GM23338 (cell line): ENCODE results near the gene ICOS. TPM values are rescaled to one million over a fixed set of nuclear protein-coding genes. Genes with fewer than 3 reads are reported as not detected.

ENCODE experiments used
- ATAC-seq: fragments of 200-7000 bp; cut with Tn5 transposase; 3 replicates; pipeline ENCODE4 v1.9.1; 2020
- DNase-seq: peaks from one replicate; pipeline ENCODE4 v3.0.0-alpha.2; 2015; ENCODE audit warnings: low spot score
- H2AFZ ChIP-seq: fragments of 200-600 bp; sonication (generic); 2 replicates; pipeline ENCODE4 v1.8.0; 2016; ENCODE audit warnings: antibody characterized with exemption, mild to moderate bottlenecking, moderate library complexity
- H3F3A ChIP-seq: fragments of 200-600 bp; sonication (generic); replicated peaks from 2 replicates; pipeline ENCODE4 v1.8.0; 2017; ENCODE audit warnings: antibody characterized with exemption, mixed run types, low read depth
- H3K27ac ChIP-seq: fragments of 200-600 bp; sonication (generic); 2 replicates; pipeline ENCODE4 v1.6.1; 2016; ENCODE audit warnings: low read depth
- H3K27me3 ChIP-seq: fragments of 200-600 bp; sonication (generic); 2 replicates; pipeline ENCODE4 v1.8.0; 2016; ENCODE audit warnings: mild to moderate bottlenecking, mixed run types, moderate library complexity; ENCODE audit not compliant: insufficient read depth
- H3K36me3 ChIP-seq: fragments of 200-600 bp; sonication (generic); 2 replicates; pipeline ENCODE4 v1.8.0; 2016; ENCODE audit warnings: mild to moderate bottlenecking; ENCODE audit not compliant: insufficient read depth
- H3K4me1 ChIP-seq: fragments of 200-600 bp; sonication (generic); 2 replicates; pipeline ENCODE4 v1.8.0; 2016; ENCODE audit warnings: mild to moderate bottlenecking, moderate library complexity; ENCODE audit not compliant: insufficient read depth
- H3K4me2 ChIP-seq: fragments of 200-600 bp; sonication (generic); 2 replicates; pipeline ENCODE4 v1.7.1; 2017; ENCODE audit warnings: mixed run types
- H3K4me3 ChIP-seq: fragments of 200-600 bp; sonication (generic); 2 replicates; pipeline ENCODE4 v1.6.1; 2016; ENCODE audit warnings: mixed run types
- H3K79me2 ChIP-seq: fragments of 200-600 bp; sonication (generic); replicated peaks from 2 replicates; pipeline ENCODE4 v1.8.0; 2017; ENCODE audit warnings: mild to moderate bottlenecking; ENCODE audit not compliant: insufficient read depth
- H3K9me2 ChIP-seq: fragments of 200-600 bp; sonication (generic); 2 replicates; pipeline ENCODE4 v1.8.0; 2017; ENCODE audit not compliant: insufficient read depth
- H4K20me1 ChIP-seq: fragments of 200-600 bp; sonication (generic); replicated peaks from 2 replicates; pipeline ENCODE4 v1.8.0; 2017; ENCODE audit warnings: mild to moderate bottlenecking; ENCODE audit not compliant: insufficient read depth
- H3K27ac Mint-ChIP-seq: 2 replicates; pipeline ENCODE4 v1.8.0; 2020; ENCODE audit warnings: inconsistent platforms, mild to moderate bottlenecking, moderate library complexity, mixed read lengths
- H3K27me3 Mint-ChIP-seq: 3 replicates; pipeline ENCODE4 v1.8.0; 2022; ENCODE audit warnings: low read depth, mild to moderate bottlenecking, moderate library complexity, mixed read lengths, inconsistent platforms; ENCODE audit not compliant: insufficient read depth, poor library complexity
- H3K36me3 Mint-ChIP-seq: 3 replicates; pipeline ENCODE4 v1.8.0; 2021; ENCODE audit warnings: low read depth, mild to moderate bottlenecking, inconsistent platforms, moderate library complexity, mixed read lengths
- H3K4me1 Mint-ChIP-seq: 3 replicates; pipeline ENCODE4 v1.8.0; 2020; ENCODE audit warnings: mild to moderate bottlenecking, inconsistent platforms, mixed read lengths
- H3K4me3 Mint-ChIP-seq: 3 replicates; pipeline ENCODE4 v1.8.0; 2021; ENCODE audit warnings: moderate library complexity, mild to moderate bottlenecking, inconsistent platforms, mixed read lengths
- H3K9me3 Mint-ChIP-seq: 3 replicates; pipeline ENCODE4 v1.8.0; 2020; ENCODE audit warnings: moderate library complexity, mild to moderate bottlenecking, inconsistent platforms, mixed read lengths
- CREB1 ChIP-seq: fragments of 250-450 bp; sonication (Bioruptor Pico); IDR thresholded peaks from 2 replicates; pipeline ENCODE4 v1.5.0; 2020; ENCODE audit warnings: low read depth, mild to moderate bottlenecking, moderate library complexity
- CTCF ChIP-seq, 2 experiments: fragments of 200-600 bp in 1 of 2; sonication (generic) in 1 of 2; conservative IDR thresholded peaks; 2 replicates each; pipeline versions ENCODE4 v1.5.1 to v1.6.1; 2016 to 2017; ENCODE audit warnings: antibody characterized with exemption in 2 of 2, low read depth in 2 of 2, mild to moderate bottlenecking in 2 of 2, moderate library complexity in 1 of 2
- EZH2 ChIP-seq: fragments of 200-600 bp; sonication (generic); IDR thresholded peaks from one replicate; pipeline ENCODE4 v1.8.0; 2017; ENCODE audit warnings: antibody characterized with exemption, mild to moderate bottlenecking, low read depth; ENCODE audit not compliant: unreplicated experiment
- EZH2phosphoT487 ChIP-seq: fragments of 200-600 bp; sonication (generic); IDR thresholded peaks from one replicate; pipeline ENCODE4 v1.8.1; 2018; ENCODE audit warnings: antibody characterized with exemption; ENCODE audit not compliant: unreplicated experiment
- JUNB ChIP-seq: IDR thresholded peaks from one replicate; pipeline ENCODE4 v1.6.1; 2016; ENCODE audit warnings: antibody characterized with exemption; ENCODE audit not compliant: unreplicated experiment
- NANOG ChIP-seq: IDR thresholded peaks from 2 replicates; pipeline ENCODE4 v1.6.1; 2016; ENCODE audit warnings: antibody characterized with exemption, borderline replicate concordance
- POLR2AphosphoS5 ChIP-seq: IDR thresholded peaks from 2 replicates; pipeline ENCODE4 v1.6.1; 2016; ENCODE audit warnings: antibody characterized with exemption, low read depth
- STAT1 ChIP-seq: IDR thresholded peaks from one replicate; pipeline ENCODE4 v1.6.1; 2016; ENCODE audit warnings: antibody characterized with exemption; ENCODE audit not compliant: unreplicated experiment
- ZNF114 ChIP-seq: fragments of 250-450 bp; sonication (Bioruptor Pico); IDR thresholded peaks from 2 replicates; pipeline ENCODE4 v1.5.0; 2020; ENCODE audit warnings: mild to moderate bottlenecking, moderate library complexity
- ZNF331 ChIP-seq: fragments of 250-450 bp; sonication (Bioruptor Pico); IDR thresholded peaks from 2 replicates; pipeline ENCODE4 v1.5.0; 2020; ENCODE audit warnings: low read depth, mild to moderate bottlenecking, moderate library complexity
- ZNF462 ChIP-seq: fragments of 250-450 bp; sonication (Bioruptor Pico); IDR thresholded peaks from 2 replicates; pipeline ENCODE4 v1.5.0; 2020; ENCODE audit warnings: mild to moderate bottlenecking, moderate library complexity
- polyA plus RNA-seq: library from polyadenylated mRNA; unstranded; fragments of >200 nt; fragmentation: Nextera tagmentation; extraction: Ambion mirVana; gene quantifications from 2 replicates; pipeline ENCODE4 v1.2.1, GENCODE V29; 2016
- total RNA-seq: library from RNA; depleted of rRNA; stranded (reverse); fragments of >200 nt; shearing (Covaris generic); gene quantifications from 2 replicates; pipeline ENCODE4 v1.2.3, GENCODE V29; 2014
- TF ChIP-seq, protein P1 (sequence below): IDR thresholded peaks from one replicate; pipeline ENCODE4 v1.6.1; 2018; ENCODE audit warnings: antibody characterized with exemption; ENCODE audit not compliant: unreplicated experiment
- TF ChIP-seq, protein P2 (sequence below): IDR thresholded peaks from 2 replicates; pipeline ENCODE4 v1.6.1; 2016; ENCODE audit warnings: antibody characterized with exemption

The ICOS gene
- total and polyA plus RNA-seq, 2 experiments from 2014 or later, result not detected

DNA sequence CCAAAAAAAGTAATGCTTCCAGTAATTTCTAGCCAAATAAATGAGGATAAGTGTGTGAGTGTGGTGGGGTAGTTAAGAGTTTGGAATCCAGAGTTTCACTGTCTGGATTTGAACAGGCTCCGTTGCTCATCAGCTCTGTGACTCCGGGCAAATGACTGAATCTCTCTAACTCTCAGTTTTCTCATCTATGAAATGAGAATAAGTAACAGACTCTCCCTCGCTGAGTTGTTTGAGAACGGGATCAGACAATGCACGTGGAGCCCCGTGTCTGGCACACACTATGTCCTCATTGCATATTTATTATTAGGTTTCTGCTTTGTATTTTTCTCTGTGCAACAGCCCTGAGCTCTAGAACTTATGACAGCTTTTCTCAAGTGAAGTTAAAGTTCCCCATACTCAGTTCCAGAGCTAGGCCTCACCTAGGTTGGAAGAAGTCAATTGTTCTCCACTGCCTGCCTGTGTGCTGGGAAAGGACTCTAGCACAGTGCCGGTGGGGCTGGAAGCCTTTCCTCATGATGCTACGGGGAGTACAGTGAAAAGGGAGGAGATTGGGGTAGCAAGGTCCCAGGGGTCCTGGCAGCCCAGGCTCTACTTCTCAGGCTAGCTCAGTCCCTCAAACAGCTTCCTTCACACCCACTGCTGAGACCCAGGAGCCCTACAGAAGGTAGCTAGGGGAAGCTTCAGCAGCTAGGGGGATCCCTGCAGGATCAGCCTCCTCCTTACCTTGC lies 1.7 kb upstream of the ICOS start:
- H3K4me2 ChIP-seq, result no peak overlapping the region
- DNase-seq, result no peak
- H4K20me1 ChIP-seq, result no peaks in the 10 kb centered on the region
- Mint-ChIP-seq H3K4me3 (no peak overlapping the region), H3K36me3 (no peaks in the 10 kb centered on the region), H3K4me1 (peaks cover 5% of the 10 kb centered on the region), H3K27me3 (no peaks in the 10 kb centered on the region), H3K9me3 (no peaks in the 10 kb centered on the region), H3K27ac (no peak overlapping the region)
- H3K4me3 ChIP-seq, result no peak overlapping the region
- H3K9me2 ChIP-seq, result peaks cover 6% of the 10 kb centered on the region; the same call in 1 of the 2 replicates
- no peaks in the 10 kb centered on the region for H3K79me2 ChIP-seq
- no peaks in the 10 kb centered on the region for H3K4me1 ChIP-seq
- H2AFZ ChIP-seq, result no peak overlapping the region; the same call in 1 of the 2 replicates
- H3K27ac ChIP-seq, result no peak overlapping the region
- H3K36me3 ChIP-seq, result no peaks in the 10 kb centered on the region
- no peak for ATAC-seq
- no peaks in the 10 kb centered on the region for H3F3A ChIP-seq
- TF ChIP-seq, protein P1, sequence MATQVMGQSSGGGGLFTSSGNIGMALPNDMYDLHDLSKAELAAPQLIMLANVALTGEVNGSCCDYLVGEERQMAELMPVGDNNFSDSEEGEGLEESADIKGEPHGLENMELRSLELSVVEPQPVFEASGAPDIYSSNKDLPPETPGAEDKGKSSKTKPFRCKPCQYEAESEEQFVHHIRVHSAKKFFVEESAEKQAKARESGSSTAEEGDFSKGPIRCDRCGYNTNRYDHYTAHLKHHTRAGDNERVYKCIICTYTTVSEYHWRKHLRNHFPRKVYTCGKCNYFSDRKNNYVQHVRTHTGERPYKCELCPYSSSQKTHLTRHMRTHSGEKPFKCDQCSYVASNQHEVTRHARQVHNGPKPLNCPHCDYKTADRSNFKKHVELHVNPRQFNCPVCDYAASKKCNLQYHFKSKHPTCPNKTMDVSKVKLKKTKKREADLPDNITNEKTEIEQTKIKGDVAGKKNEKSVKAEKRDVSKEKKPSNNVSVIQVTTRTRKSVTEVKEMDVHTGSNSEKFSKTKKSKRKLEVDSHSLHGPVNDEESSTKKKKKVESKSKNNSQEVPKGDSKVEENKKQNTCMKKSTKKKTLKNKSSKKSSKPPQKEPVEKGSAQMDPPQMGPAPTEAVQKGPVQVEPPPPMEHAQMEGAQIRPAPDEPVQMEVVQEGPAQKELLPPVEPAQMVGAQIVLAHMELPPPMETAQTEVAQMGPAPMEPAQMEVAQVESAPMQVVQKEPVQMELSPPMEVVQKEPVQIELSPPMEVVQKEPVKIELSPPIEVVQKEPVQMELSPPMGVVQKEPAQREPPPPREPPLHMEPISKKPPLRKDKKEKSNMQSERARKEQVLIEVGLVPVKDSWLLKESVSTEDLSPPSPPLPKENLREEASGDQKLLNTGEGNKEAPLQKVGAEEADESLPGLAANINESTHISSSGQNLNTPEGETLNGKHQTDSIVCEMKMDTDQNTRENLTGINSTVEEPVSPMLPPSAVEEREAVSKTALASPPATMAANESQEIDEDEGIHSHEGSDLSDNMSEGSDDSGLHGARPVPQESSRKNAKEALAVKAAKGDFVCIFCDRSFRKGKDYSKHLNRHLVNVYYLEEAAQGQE, result no peak
- no peak for TF ChIP-seq EZH2
- no peak for TF ChIP-seq JUNB
- no peak for TF ChIP-seq CTCF (conservative IDR thresholded peaks at IDR 0.05; ENCODE audit: low read depth in 2 of 2)
- TF ChIP-seq STAT1, result no peak
- TF ChIP-seq ZNF462 (CRISPR knock-in tag), result no peak
- TF ChIP-seq, protein P2, sequence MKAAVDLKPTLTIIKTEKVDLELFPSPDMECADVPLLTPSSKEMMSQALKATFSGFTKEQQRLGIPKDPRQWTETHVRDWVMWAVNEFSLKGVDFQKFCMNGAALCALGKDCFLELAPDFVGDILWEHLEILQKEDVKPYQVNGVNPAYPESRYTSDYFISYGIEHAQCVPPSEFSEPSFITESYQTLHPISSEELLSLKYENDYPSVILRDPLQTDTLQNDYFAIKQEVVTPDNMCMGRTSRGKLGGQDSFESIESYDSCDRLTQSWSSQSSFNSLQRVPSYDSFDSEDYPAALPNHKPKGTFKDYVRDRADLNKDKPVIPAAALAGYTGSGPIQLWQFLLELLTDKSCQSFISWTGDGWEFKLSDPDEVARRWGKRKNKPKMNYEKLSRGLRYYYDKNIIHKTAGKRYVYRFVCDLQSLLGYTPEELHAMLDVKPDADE, result no peak
- no peak for TF ChIP-seq NANOG
- TF ChIP-seq ZNF114, result no peak
- no peak for TF ChIP-seq ZNF331 (CRISPR knock-in tag)
- TF ChIP-seq CREB1 (CRISPR knock-in tag), result no peak
- no peak for TF ChIP-seq POLR2AphosphoS5
- TF ChIP-seq EZH2phosphoT487, result no peak
- no peaks in the 10 kb centered on the region for H3K27me3 ChIP-seq
